ENCODE measurements around the gene MYEOV.

Gene MYEOV

GRCh38 chr11:69267395-69267805 lies 26.6 kb upstream of the MYEOV start:
- DNase-seq, result no peak

GRCh38 chr11:69268911-69269310 lies 25.0 kb upstream of the MYEOV start:
- DNase-seq, result no peak

- DNase-seq, result no peak
Measured at GRCh38 chr11:69269388-69269787, 24.6 kb upstream of the MYEOV start.

- no peak for DNase-seq
Measured at GRCh38 chr11:69269926-69270697, 23.8 kb upstream of the MYEOV start.

- no peak for DNase-seq
Measured at GRCh38 chr11:69270941-69271340, 23.0 kb upstream of the MYEOV start.

GRCh38 chr11:69272055-69272454 lies 21.9 kb upstream of the MYEOV start:
- no peak for DNase-seq

GRCh38 chr11:69272831-69273485 lies 21.0 kb upstream of the MYEOV start:
- DNase-seq, result no peak

GRCh38 chr11:69273571-69273970 lies 20.4 kb upstream of the MYEOV start:
- DNase-seq, result no peak

GRCh38 chr11:69274531-69275016 lies 19.4 kb upstream of the MYEOV start:
- no peak for DNase-seq

GRCh38 chr11:69275178-69275577 lies 18.8 kb upstream of the MYEOV start:
- no peak for DNase-seq

GRCh38 chr11:69276165-69276564 lies 17.8 kb upstream of the MYEOV start:
- DNase-seq, result no peak

GRCh38 chr11:69277074-69277809 lies 16.7 kb upstream of the MYEOV start:
- DNase-seq, result peak; percentile 89

GRCh38 chr11:69278091-69278867 lies 15.7 kb upstream of the MYEOV start:
- DNase-seq, result no peak

- DNase-seq, result no peak
Measured at GRCh38 chr11:69280451-69280850, 13.5 kb upstream of the MYEOV start.

- DNase-seq, result no peak
Measured at GRCh38 chr11:69280994-69281393, 13.0 kb upstream of the MYEOV start.

- no peak for DNase-seq
Measured at GRCh38 chr11:69283446-69283845, 10.5 kb upstream of the MYEOV start.

GRCh38 chr11:69284081-69284511 lies 9.9 kb upstream of the MYEOV start:
- no peak for DNase-seq

- no peak for DNase-seq
Measured at GRCh38 chr11:69285091-69285490, 8.9 kb upstream of the MYEOV start.

GRCh38 chr11:69285766-69286165 lies 8.2 kb upstream of the MYEOV start:
- DNase-seq, result no peak

GRCh38 chr11:69286374-69287371 lies 7.3 kb upstream of the MYEOV start:
- no peak for DNase-seq
